HFFc6 (cell line): ENCODE measurements around the gene MLH1. TPM values are rescaled to one million over a fixed set of nuclear protein-coding genes. Genes with fewer than 3 reads are reported as not detected.
A peak's percentile ranks its signal among the peaks of the same experiment; 100 is the strongest.

ENCODE experiments used
- DNase-seq: peaks from one replicate; pipeline ENCODE4 v3.0.0-alpha.2; 2018
- H3K27ac Mint-ChIP-seq: 2 replicates; pipeline ENCODE4 v1.8.0; 2020; ENCODE audit warnings: mild to moderate bottlenecking, mixed read lengths
- H3K27me3 Mint-ChIP-seq: 2 replicates; pipeline ENCODE4 v1.8.0; 2021; ENCODE audit warnings: mild to moderate bottlenecking, moderate library complexity, mixed read lengths; ENCODE audit not compliant: insufficient read depth
- H3K36me3 Mint-ChIP-seq: 2 replicates; pipeline ENCODE4 v1.8.0; 2021; ENCODE audit warnings: low read depth, mixed read lengths
- H3K4me1 Mint-ChIP-seq: 2 replicates; pipeline ENCODE4 v1.8.0; 2020; ENCODE audit warnings: low read depth, mixed read lengths
- H3K4me3 Mint-ChIP-seq: 2 replicates; pipeline ENCODE4 v1.8.0; 2020; ENCODE audit warnings: mild to moderate bottlenecking, moderate library complexity, mixed read lengths
- H3K9me3 Mint-ChIP-seq: 2 replicates; pipeline ENCODE4 v1.8.0; 2020; ENCODE audit warnings: mild to moderate bottlenecking, mixed read lengths
- total RNA-seq, 6 experiments: library from RNA; stranded (reverse); fragmentation: NEBNext Ultra II Directional; extraction: Animal tissue kit (Norgen Biotek cat#: 25700); gene quantifications; 2 replicates in 1 of 6; 3 replicates in 5 of 6; pipeline ENCODE4 v1.2.3, GENCODE V29; 2021
- TF ChIP-seq, protein P1 (sequence below): fragments of 200-600 bp; sonication (generic); IDR thresholded peaks from 2 replicates; pipeline ENCODE4 v1.5.0; 2021; ENCODE audit warnings: antibody characterized with exemption, mild to moderate bottlenecking

Gene MLH1
- total RNA-seq, 6 experiments from 2014 or later, result 28.7 to 38.3 (median 35.1) TPM

DNA sequence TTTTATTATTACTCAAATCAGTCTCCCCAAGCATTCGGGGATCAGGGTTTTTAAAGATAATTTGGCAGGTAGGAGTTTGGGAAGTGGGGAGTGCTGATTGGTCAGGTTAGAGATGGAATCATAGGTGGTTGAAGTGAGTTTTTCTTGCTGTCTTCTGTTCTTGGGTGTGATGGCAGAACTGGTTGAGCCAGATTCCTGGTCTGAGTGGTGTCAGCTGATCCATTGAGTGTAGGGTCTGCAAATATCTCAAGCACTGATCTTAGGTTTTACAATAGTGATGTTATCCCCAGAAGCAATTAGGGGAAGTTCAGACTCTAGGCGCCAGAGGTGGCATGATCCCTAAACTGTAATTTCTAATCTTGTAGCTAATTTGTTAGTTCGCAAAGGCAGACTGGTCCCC is 27.9 kb upstream of the MLH1 start:
- Mint-ChIP-seq H3K27me3 (no peaks in the 10 kb centered on the region), H3K4me1 (peaks cover 17% of the 10 kb centered on the region), H3K9me3 (no peaks in the 10 kb centered on the region), H3K36me3 (no peaks in the 10 kb centered on the region), H3K4me3 (no peak overlapping the region), H3K27ac (no peak overlapping the region)
- DNase-seq, result no peak
- TF ChIP-seq, protein P1, sequence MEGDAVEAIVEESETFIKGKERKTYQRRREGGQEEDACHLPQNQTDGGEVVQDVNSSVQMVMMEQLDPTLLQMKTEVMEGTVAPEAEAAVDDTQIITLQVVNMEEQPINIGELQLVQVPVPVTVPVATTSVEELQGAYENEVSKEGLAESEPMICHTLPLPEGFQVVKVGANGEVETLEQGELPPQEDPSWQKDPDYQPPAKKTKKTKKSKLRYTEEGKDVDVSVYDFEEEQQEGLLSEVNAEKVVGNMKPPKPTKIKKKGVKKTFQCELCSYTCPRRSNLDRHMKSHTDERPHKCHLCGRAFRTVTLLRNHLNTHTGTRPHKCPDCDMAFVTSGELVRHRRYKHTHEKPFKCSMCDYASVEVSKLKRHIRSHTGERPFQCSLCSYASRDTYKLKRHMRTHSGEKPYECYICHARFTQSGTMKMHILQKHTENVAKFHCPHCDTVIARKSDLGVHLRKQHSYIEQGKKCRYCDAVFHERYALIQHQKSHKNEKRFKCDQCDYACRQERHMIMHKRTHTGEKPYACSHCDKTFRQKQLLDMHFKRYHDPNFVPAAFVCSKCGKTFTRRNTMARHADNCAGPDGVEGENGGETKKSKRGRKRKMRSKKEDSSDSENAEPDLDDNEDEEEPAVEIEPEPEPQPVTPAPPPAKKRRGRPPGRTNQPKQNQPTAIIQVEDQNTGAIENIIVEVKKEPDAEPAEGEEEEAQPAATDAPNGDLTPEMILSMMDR, result no peak

DNA sequence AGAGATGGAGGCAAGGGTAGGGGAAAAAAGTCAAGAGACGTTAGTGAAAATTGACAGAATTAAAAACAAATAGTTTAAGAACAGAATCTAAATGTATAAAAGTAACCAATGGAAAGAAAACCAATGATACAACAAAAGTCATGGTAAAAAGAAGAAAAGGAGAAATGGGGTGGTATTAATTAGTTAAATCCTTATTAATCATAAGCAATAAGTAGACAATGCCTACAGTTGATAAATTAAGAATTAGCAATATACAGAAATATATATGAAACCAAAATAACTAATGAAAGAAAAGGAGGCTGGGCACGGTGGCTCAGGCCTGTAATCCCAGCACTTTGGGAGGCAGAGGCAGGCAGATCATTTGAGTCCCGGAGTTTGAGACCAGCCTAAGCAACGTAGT is 24.2 kb upstream of the MLH1 start:
- no peaks in the 10 kb centered on the region for H3K9me3 Mint-ChIP-seq
- peak overlapping the region; percentile 26; the same call in 1 of the 2 replicates for H3K4me3 Mint-ChIP-seq
- no peaks in the 10 kb centered on the region for H3K36me3 Mint-ChIP-seq
- no peak for DNase-seq
- TF ChIP-seq, protein P1, result no peak
- H3K27me3 Mint-ChIP-seq, result peaks cover 2% of the 10 kb centered on the region; the same call in 1 of the 2 replicates
- peaks cover 24% of the 10 kb centered on the region for H3K4me1 Mint-ChIP-seq
- H3K27ac Mint-ChIP-seq, result peak overlapping the region; percentile 83

DNA sequence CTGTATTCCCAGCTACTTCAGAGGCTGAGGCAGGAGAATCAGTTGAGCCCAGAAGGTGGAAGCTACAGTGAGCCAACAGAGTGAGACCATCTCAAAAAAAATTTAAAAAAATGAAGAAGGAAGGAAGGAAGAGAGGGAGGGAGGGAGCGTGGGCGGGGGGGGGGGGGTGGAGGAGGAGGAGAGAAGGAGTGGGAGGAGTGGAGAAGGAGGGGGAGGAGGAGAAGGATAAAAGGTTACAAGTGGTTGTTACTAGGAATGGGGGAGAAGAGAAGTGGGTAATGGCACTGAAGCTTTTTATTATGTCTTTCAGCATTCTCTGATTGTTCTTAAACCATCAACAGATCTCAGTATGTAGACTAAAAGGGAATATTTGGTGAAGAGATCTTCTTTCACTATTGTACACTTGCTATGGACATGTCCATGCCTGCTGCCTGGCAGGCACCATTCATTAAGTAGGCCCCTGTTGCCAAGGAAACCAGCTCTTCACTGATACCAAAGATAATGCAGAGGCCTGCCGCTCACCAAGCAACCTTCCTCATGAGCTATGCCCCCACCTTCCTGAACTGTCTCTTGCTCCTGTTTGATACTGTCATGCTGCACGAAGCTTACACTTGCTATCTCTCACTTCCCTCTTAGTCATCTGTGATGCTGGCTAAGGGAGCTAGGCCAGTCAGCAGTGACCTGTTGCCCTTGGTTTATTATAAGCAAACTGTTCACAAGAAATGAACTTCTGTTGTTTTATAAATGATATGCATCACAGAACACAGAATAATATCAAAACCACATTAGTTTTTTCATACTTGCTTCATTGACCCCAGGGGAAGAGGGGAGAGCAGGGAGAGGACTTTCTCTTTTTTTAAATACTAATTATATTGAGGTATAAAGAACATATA is 23.5 kb upstream of the MLH1 start:
- DNase-seq, result peak; percentile 83
- no peaks in the 10 kb centered on the region for H3K36me3 Mint-ChIP-seq
- H3K4me3 Mint-ChIP-seq, result peak overlapping the region; percentile 26; the same call in 1 of the 2 replicates
- H3K4me1 Mint-ChIP-seq, result peaks cover 24% of the 10 kb centered on the region
- TF ChIP-seq, protein P1, result no peak
- H3K9me3 Mint-ChIP-seq, result no peaks in the 10 kb centered on the region
- H3K27ac Mint-ChIP-seq, result peak overlapping the region; percentile 83
- peaks cover 2% of the 10 kb centered on the region; the same call in 1 of the 2 replicates for H3K27me3 Mint-ChIP-seq

DNA sequence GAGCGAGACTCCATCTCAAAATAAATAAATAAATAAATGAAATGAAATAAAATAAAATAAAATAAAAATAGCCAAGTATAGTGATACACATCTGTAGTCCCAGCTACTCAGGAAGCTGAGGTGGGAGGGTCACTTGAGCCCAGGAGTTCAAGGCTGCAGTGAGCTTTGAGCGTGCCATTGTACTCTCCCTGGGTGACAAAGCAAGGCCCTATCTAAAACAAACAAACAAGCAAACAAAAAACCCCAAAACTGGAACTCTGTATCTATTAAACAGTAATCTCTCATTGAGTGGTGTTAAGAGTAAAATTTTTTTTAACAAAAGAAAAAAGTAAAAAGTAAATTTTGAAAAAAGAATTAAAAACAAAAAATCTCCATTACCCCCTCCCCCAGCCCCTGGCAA is 21.2 kb upstream of the MLH1 start:
- no peak overlapping the region for H3K27ac Mint-ChIP-seq
- no peak for DNase-seq
- peaks cover 2% of the 10 kb centered on the region; the same call in 1 of the 2 replicates for H3K27me3 Mint-ChIP-seq
- TF ChIP-seq, protein P1, result no peak
- H3K9me3 Mint-ChIP-seq, result no peaks in the 10 kb centered on the region
- no peak overlapping the region for H3K4me3 Mint-ChIP-seq
- H3K4me1 Mint-ChIP-seq, result peaks cover 24% of the 10 kb centered on the region
- H3K36me3 Mint-ChIP-seq, result no peaks in the 10 kb centered on the region

DNA sequence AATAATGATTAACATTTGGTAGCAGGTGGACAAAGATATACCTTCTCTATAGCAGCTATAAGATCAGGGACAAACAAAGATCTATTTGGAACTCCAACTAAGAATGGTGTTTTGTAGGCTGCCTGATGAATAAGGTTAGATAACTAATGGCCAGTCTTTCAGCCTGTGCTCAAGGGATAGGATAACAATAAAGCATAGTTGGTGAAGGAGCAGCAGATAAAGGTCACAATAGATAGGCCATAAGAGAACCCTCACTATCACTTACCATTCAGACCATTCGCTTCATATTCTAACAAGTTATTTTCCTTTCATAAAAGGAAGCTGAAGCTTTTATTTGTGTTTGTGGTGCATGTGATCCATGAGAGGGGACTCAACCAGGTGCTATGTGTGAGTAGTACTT is 20.2 kb upstream of the MLH1 start:
- H3K4me3 Mint-ChIP-seq, result no peak overlapping the region
- no peaks in the 10 kb centered on the region; the same call in 1 of the 2 replicates for H3K36me3 Mint-ChIP-seq
- peaks cover 2% of the 10 kb centered on the region; the same call in 1 of the 2 replicates for H3K27me3 Mint-ChIP-seq
- peaks cover 24% of the 10 kb centered on the region for H3K4me1 Mint-ChIP-seq
- no peaks in the 10 kb centered on the region for H3K9me3 Mint-ChIP-seq
- no peak overlapping the region for H3K27ac Mint-ChIP-seq
- DNase-seq, result no peak
- TF ChIP-seq, protein P1, result no peak
